CD4-positive, alpha-beta T cell treated with Interleukin-10 for 1 hour (primary cell): ENCODE results near the gene CALML3.

Source experiments
- DNase-seq: peaks from one replicate; pipeline ENCODE4 v3.0.0-alpha.2; 2020

Gene CALML3

DNA sequence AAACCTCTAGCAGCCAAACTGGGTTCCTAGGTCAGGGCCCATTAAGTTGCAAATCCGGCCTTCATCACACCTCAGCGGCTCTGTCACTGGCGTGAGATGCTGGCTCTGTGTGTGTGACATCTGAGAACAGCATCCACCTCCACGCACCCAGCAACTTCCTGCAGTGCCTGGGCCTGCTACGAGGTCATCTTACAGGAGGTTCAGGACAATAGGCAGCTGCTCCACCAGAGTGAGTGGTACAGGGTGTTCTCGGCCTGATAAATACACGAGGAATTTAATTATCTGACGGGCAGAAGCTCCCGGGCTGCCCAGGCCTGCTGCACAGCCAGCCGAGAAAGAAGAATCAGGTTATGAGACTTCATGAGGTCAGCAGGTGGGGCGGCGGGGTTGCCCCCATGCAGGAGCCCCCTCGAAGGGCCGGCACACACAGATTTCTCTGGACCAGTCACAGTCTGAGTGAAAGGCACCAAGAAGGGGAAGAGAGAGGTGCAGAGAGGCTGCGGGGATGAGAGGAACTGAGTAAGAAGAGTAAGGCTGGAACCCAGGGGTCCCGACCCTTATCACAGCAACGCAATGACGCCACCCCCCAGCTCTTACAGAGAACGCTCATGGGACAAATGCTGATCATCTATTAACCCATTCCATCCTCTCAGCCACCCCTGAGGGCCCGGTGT is 49.3 kb downstream of the CALML3 start:
- no peak for DNase-seq

DNA sequence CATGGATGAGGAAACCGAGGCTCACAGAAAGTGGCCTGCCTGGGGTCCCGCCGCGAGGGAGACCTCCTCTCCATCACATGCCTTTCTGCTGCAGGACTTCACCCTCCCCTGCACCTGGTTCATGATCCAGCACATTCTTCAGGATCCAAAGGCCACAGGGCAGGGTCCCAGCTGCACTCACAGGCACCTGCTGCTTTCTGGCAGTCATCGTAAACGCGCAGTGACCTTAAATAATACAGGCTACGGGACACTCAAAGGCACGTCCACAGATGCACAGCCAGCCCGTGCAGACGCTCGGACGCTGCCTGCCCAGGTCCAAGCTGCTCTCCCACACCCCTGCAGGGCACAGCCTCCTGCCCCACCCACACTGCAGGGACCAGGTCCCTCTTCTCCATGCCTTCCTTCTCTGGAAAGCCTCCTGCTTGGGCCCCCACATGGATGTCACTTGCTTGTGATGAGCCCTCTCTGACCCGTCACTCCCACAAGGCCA is 49.9 kb downstream of the CALML3 start:
- no peak for DNase-seq

DNA sequence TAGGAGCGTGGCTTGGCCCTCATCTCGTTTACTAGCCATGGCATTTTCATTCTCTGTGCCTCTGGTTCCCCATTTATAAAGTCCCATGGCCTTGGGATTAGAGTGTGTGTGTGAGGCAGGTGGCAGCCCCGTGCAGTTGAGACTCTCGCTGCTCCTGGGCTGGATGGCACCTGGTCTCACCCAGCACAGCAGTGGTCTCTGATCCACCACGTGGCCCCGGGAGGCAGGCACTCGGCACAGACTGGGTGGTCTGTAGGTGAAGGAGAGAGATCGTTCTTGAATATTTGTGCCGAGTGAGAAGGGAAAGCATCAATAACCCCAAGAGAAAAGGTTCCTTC is 50.4 kb downstream of the CALML3 start:
- no peak for DNase-seq

DNA sequence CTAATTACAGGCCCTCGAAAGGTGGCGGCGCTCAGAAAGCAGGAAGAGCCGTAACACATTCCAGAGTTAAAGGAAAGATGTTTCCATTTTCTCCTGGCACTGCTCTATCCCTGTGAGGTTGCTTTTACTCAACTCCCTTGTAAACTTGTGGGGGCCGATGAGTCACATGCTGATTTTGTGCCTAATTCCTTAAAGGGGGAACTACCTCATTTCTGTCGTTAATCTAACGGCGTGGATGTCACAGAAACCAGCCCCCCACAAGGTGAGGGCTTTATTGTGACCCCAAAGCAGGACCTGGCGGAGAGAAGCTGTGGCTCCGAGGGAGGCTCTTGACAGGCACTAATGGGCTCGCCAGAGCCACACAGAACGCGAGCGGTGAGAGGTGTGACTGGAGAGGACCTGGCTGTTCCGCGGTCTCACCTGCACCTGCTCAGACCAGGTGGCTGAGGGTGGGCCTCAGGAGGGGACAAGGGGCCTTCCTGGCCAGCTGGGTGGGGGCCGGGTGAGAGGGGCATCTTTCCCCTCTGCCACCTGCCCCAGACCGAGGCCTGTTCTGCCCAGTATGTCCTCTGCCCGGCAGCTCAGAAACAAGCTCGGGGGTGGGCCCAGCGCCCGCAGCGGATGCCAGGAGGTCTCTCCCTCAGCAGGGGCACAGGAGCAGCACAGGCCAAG is 50.9 kb downstream of the CALML3 start:
- DNase-seq = no peak

DNA sequence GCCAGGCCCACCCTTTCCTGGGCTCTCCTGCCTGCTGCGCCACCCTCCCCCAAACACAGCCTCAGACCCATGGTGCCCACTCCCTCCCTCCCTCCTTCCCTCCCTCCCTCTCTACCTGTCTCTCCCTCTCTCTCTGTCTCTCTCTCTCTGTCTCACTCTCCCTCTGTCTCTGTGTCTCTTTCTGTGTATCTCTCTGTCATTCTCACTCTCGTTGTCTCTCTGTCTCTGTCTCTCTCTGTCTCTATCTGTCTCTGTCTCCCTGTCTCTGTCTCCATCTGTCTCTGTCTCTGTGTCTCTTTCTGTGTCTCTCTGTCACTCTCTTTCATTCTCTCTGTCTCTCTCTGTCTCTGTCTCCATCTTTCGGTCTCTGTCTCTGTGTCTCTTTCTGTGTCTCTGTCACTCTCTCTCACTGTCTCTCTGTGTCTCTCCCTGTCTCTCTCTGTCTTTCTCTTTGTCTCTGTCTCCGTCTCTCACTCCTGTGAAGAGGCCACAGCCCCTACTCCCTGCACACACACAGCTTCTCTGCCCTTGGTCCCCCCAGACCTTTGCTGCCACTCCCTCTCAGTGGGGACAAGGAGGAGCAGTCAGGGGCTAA is 51.5 kb downstream of the CALML3 start:
- DNase-seq = no peak
